ENCODE data around the gene TEF. TPM values are rescaled to one million over a fixed set of nuclear protein-coding genes. Genes with fewer than 3 reads are reported as not detected.

Gene TEF
- total and polyA plus RNA-seq, 5 donors from 2014 or later = 4.6 to 9.4 (median 5.4) TPM

DNA sequence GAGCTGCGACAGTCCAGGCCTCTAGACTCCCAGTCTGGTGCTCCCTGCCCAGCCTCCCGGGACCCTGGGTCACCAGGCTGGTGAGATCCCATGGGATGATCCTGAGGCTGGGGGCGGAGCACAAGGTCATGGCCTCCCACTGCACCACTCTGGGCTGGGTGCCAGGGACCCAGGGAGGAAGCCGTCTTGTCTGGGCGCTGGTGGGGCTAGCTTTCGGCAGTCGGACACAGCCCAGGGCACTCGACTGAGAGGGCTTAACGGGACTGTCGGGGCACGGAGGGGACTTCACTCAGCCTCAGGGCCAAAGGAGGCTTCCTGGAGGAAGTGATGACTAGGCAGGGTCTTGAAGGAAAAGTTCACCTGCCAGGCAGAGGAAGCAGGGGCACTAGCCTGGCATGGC, 41.4 kb upstream of the TEF start:
- Mint-ChIP-seq H3K4me1 (peaks cover 0 to 11% (median 0%) of the 10 kb centered on the region in 4 donors), H3K36me3 (peaks cover 11% of the 10 kb centered on the region), H3K4me3 (no peak overlapping the region), H3K27ac (no peak overlapping the region), H3K27me3 (no peaks in the 10 kb centered on the region), H3K9me3 (no peaks in the 10 kb centered on the region)
- Histone ChIP-seq H3K27ac (ENCODE audit: insufficient read depth, low read length, poor library complexity, severe bottlenecking) (no peak overlapping the region), H3K9me3 (ENCODE audit: control insufficient read depth in 2 of 2, low read length in 2 of 2) (no peaks in the 10 kb centered on the region), H3K4me3 (ENCODE audit: low read depth, low read length) (no peak overlapping the region), H3K27me3 (ENCODE audit: control insufficient read depth, insufficient read depth, low read length) (no peaks in the 10 kb centered on the region), H3K36me3 (ENCODE audit: control insufficient read depth, insufficient read depth, low read length) (peaks cover 39% of the 10 kb centered on the region), H3K4me1 (ENCODE audit: control insufficient read depth, insufficient read depth, low read length, poor library complexity, severe bottlenecking) (no peaks in the 10 kb centered on the region)
- no peak for DNase-seq
- no peak for ATAC-seq (ENCODE audit: low read depth in 2 of 2)

DNA sequence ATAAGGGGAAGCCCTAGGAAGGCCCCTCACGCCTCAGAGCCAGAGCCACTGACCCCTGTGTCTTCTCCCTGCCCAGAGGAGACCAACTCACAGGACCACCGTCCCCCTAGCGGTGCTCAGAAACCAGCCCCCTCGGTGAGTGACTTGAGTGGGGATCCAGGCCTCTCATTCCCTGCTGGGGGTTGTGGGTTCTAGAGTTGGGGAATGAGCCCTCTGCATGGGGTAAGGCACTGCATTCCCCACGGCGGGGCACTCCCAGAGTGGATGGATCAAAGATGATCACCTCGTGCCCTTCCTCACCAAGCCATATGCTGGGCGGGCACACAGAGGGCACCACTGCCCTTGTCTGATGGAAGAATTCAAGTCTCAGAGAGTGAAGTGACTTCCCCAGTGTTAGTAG, 40.7 kb upstream of the TEF start:
- Histone ChIP-seq H3K4me1 (ENCODE audit: control insufficient read depth, insufficient read depth, low read length, poor library complexity, severe bottlenecking) (no peaks in the 10 kb centered on the region), H3K9me3 (ENCODE audit: control insufficient read depth in 2 of 2, low read length in 2 of 2) (no peaks in the 10 kb centered on the region), H3K27ac (ENCODE audit: insufficient read depth, low read length, poor library complexity, severe bottlenecking) (no peak overlapping the region), H3K4me3 (ENCODE audit: low read depth, low read length) (no peak overlapping the region), H3K36me3 (ENCODE audit: control insufficient read depth, insufficient read depth, low read length) (peaks cover 45% of the 10 kb centered on the region), H3K27me3 (ENCODE audit: control insufficient read depth, insufficient read depth, low read length) (no peaks in the 10 kb centered on the region)
- no peaks in the 10 kb centered on the region for H3K27me3 Mint-ChIP-seq
- H3K4me1 Mint-ChIP-seq = peaks cover 0 to 7% (median 0%) of the 10 kb centered on the region in 4 donors
- no peaks in the 10 kb centered on the region for H3K9me3 Mint-ChIP-seq
- no peak overlapping the region for H3K4me3 Mint-ChIP-seq
- DNase-seq (no peak), ATAC-seq (ENCODE audit: low read depth in 2 of 2) (no peak)
- no peak overlapping the region for H3K27ac Mint-ChIP-seq
- peaks cover 9% of the 10 kb centered on the region for H3K36me3 Mint-ChIP-seq

DNA sequence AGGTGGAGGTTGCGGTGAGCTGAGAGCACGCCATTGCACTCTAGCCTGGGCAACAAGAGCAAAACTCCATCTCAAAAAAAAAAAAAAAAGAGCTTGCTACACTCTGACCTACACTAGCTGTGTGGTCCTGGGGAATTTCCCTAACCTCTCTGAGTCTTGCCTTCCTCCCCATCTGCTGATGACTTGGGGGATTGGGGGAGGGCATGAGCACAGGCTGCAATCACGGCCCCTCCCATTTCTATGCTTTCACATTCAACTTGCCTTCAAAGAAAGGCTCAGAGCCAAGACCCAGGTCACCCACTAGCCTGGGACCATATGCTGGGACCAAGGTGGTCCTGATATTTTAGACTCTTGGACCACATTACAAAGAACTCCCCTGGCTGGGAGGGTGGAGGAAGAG, 39.8 kb upstream of the TEF start:
- no peak for ATAC-seq (ENCODE audit: low read depth in 2 of 2)
- peaks cover 54% of the 10 kb centered on the region for H3K36me3 ChIP-seq (ENCODE audit: control insufficient read depth, insufficient read depth, low read length)
- Mint-ChIP-seq H3K4me1 (peaks cover 0 to 3% (median 0%) of the 10 kb centered on the region in 4 donors), H3K27me3 (no peaks in the 10 kb centered on the region), H3K4me3 (no peak overlapping the region), H3K27ac (peak overlapping the region in 1 of 3 donors; percentile 14), H3K36me3 (peaks cover 9% of the 10 kb centered on the region), H3K9me3 (no peaks in the 10 kb centered on the region)
- H3K27me3 ChIP-seq (ENCODE audit: control insufficient read depth, insufficient read depth, low read length) = no peaks in the 10 kb centered on the region
- H3K27ac ChIP-seq (ENCODE audit: insufficient read depth, low read length, poor library complexity, severe bottlenecking) = no peak overlapping the region
- H3K4me1 ChIP-seq (ENCODE audit: control insufficient read depth, insufficient read depth, low read length, poor library complexity, severe bottlenecking) = no peaks in the 10 kb centered on the region
- DNase-seq = peak in 1 of 3 donors; percentile 57
- H3K4me3 ChIP-seq (ENCODE audit: low read depth, low read length) = no peak overlapping the region
- H3K9me3 ChIP-seq (ENCODE audit: control insufficient read depth in 2 of 2, low read length in 2 of 2) = no peaks in the 10 kb centered on the region

- H3K36me3 ChIP-seq (ENCODE audit: control insufficient read depth, insufficient read depth, low read length) = peaks cover 67% of the 10 kb centered on the region
- no peaks in the 10 kb centered on the region for H3K9me3 Mint-ChIP-seq
- DNase-seq (no peak), ATAC-seq (ENCODE audit: low read depth in 2 of 2) (no peak)
- no peaks in the 10 kb centered on the region for H3K27me3 Mint-ChIP-seq
- H3K4me1 Mint-ChIP-seq = no peaks in the 10 kb centered on the region
- H3K4me3 ChIP-seq (ENCODE audit: low read depth, low read length) = no peak overlapping the region
- no peaks in the 10 kb centered on the region for H3K4me1 ChIP-seq (ENCODE audit: control insufficient read depth, insufficient read depth, low read length, poor library complexity, severe bottlenecking)
- H3K4me3 Mint-ChIP-seq = no peak overlapping the region
- no peaks in the 10 kb centered on the region for H3K9me3 ChIP-seq (ENCODE audit: control insufficient read depth in 2 of 2, low read length in 2 of 2)
- H3K27ac Mint-ChIP-seq = no peak overlapping the region
- no peaks in the 10 kb centered on the region for H3K27me3 ChIP-seq (ENCODE audit: control insufficient read depth, insufficient read depth, low read length)
- peaks cover 9% of the 10 kb centered on the region for H3K36me3 Mint-ChIP-seq
- H3K27ac ChIP-seq (ENCODE audit: insufficient read depth, low read length, poor library complexity, severe bottlenecking) = no peak overlapping the region
These were observed 38.4 kb upstream of the TEF start for GRCh38 chr22:41343300-41343699.

DNA sequence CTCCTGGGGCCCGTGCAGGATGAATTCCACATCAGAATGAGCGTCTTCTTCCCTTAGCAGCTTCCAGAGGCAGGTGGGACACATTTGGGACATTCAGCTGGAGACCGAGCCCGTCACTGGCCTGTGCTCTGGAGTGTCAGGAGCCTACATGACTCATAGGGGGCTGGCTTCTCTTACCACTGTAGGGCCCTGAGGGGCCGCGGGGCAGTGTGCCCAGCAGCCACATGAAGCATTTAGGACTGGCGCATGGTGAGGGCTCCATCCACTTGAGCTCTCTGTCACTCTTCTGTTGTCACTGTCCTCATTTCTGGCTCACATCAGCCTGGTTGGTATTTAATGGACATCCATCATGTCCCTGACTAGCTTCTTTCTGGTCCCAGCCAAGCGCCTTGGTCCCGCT, 38.0 kb upstream of the TEF start:
- peak overlapping the region in 1 of 3 donors; percentile 25 for H3K27ac Mint-ChIP-seq
- H3K4me1 Mint-ChIP-seq = no peaks in the 10 kb centered on the region
- Histone ChIP-seq H3K36me3 (ENCODE audit: control insufficient read depth, insufficient read depth, low read length) (peaks cover 71% of the 10 kb centered on the region), H3K4me1 (ENCODE audit: control insufficient read depth, insufficient read depth, low read length, poor library complexity, severe bottlenecking) (no peaks in the 10 kb centered on the region), H3K27me3 (ENCODE audit: control insufficient read depth, insufficient read depth, low read length) (no peaks in the 10 kb centered on the region), H3K27ac (ENCODE audit: insufficient read depth, low read length, poor library complexity, severe bottlenecking) (no peak overlapping the region), H3K4me3 (ENCODE audit: low read depth, low read length) (no peak overlapping the region), H3K9me3 (ENCODE audit: control insufficient read depth in 2 of 2, low read length in 2 of 2) (no peaks in the 10 kb centered on the region)
- peaks cover 11% of the 10 kb centered on the region for H3K36me3 Mint-ChIP-seq
- H3K9me3 Mint-ChIP-seq = no peaks in the 10 kb centered on the region
- DNase-seq (no peak), ATAC-seq (ENCODE audit: low read depth in 2 of 2) (no peak)
- no peak overlapping the region for H3K4me3 Mint-ChIP-seq
- H3K27me3 Mint-ChIP-seq = no peaks in the 10 kb centered on the region

DNA sequence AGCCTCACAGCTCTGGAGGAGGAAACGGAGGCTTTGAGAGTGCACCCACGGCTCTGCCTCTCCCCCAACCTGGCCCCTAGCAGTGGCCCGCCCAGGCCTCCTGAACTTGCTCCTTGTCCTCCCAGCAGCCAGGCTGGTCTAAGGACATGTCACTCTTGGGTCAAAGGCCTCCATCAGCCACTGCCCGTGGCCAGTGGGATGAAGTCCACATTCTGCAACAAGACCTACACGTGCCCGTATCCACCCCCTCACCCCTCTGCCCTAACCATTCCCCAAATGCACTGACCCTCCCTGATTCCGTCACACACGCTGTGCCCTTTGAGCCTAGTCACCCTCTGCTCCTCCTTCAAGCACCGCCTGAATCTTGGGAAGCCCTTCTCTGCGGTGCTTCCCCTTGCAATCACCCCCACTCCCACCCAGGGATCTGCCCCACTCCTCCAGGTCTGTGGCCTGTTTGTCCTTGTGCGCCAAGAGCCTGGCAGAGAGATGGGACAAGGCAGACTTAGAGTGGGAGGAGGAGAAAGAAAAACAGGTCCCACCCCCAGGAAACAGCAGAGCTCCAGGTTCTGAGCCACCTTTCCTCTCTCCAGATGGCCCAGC, 37.5 kb upstream of the TEF start:
- no peak for ATAC-seq (ENCODE audit: low read depth in 2 of 2)
- H3K27ac Mint-ChIP-seq = peak overlapping the region in 1 of 3 donors; percentile 25
- Histone ChIP-seq H3K4me1 (ENCODE audit: control insufficient read depth, insufficient read depth, low read length, poor library complexity, severe bottlenecking) (no peaks in the 10 kb centered on the region), H3K27ac (ENCODE audit: insufficient read depth, low read length, poor library complexity, severe bottlenecking) (no peak overlapping the region), H3K4me3 (ENCODE audit: low read depth, low read length) (no peak overlapping the region), H3K36me3 (ENCODE audit: control insufficient read depth, insufficient read depth, low read length) (peaks cover 70% of the 10 kb centered on the region), H3K9me3 (ENCODE audit: control insufficient read depth in 2 of 2, low read length in 2 of 2) (no peaks in the 10 kb centered on the region), H3K27me3 (ENCODE audit: control insufficient read depth, insufficient read depth, low read length) (no peaks in the 10 kb centered on the region)
- H3K27me3 Mint-ChIP-seq = no peaks in the 10 kb centered on the region
- peaks cover 14% of the 10 kb centered on the region for H3K36me3 Mint-ChIP-seq
- no peak overlapping the region for H3K4me3 Mint-ChIP-seq
- no peak for DNase-seq
- H3K9me3 Mint-ChIP-seq = no peaks in the 10 kb centered on the region
- no peaks in the 10 kb centered on the region for H3K4me1 Mint-ChIP-seq

GRCh38 chr22:41345807-41346335, 35.9 kb upstream of the TEF start:
- Mint-ChIP-seq H3K36me3 (peaks cover 28% of the 10 kb centered on the region), H3K27ac (no peak overlapping the region), H3K4me3 (no peak overlapping the region), H3K4me1 (peaks cover 0 to 3% (median 0%) of the 10 kb centered on the region in 4 donors), H3K27me3 (no peaks in the 10 kb centered on the region), H3K9me3 (no peaks in the 10 kb centered on the region)
- H3K27me3 ChIP-seq (ENCODE audit: control insufficient read depth, insufficient read depth, low read length) = no peaks in the 10 kb centered on the region
- peaks cover 75% of the 10 kb centered on the region for H3K36me3 ChIP-seq (ENCODE audit: control insufficient read depth, insufficient read depth, low read length)
- H3K27ac ChIP-seq (ENCODE audit: insufficient read depth, low read length, poor library complexity, severe bottlenecking) = no peak overlapping the region
- no peak for DNase-seq
- ATAC-seq (ENCODE audit: low read depth in 2 of 2) = no peak
- H3K9me3 ChIP-seq (ENCODE audit: control insufficient read depth in 2 of 2, low read length in 2 of 2) = no peaks in the 10 kb centered on the region
- no peak overlapping the region for H3K4me3 ChIP-seq (ENCODE audit: low read depth, low read length)
- H3K4me1 ChIP-seq (ENCODE audit: control insufficient read depth, insufficient read depth, low read length, poor library complexity, severe bottlenecking) = no peaks in the 10 kb centered on the region

All from CD4-positive, CD25-positive, alpha-beta regulatory T cell (primary cell).